Endometrium (tissue), 2 donors: ENCODE data around the gene TAF1.
A peak's percentile ranks its signal among the peaks of the same experiment; 100 is the strongest.
"Not testable (repeated sequence)": the region's sequence is repeated elsewhere in the genome, so short reads cannot be mapped to it uniquely, and the experiment has no call there.

ENCODE experiments used
- FAIRE-seq: peaks from 2 replicates; lab custom pipeline; 2012; peaks lifted over from hg19 to GRCh38; lab: Jason Lieb, UNC
- donor health status: control.
- donor health status: control.

Gene TAF1, protein sequence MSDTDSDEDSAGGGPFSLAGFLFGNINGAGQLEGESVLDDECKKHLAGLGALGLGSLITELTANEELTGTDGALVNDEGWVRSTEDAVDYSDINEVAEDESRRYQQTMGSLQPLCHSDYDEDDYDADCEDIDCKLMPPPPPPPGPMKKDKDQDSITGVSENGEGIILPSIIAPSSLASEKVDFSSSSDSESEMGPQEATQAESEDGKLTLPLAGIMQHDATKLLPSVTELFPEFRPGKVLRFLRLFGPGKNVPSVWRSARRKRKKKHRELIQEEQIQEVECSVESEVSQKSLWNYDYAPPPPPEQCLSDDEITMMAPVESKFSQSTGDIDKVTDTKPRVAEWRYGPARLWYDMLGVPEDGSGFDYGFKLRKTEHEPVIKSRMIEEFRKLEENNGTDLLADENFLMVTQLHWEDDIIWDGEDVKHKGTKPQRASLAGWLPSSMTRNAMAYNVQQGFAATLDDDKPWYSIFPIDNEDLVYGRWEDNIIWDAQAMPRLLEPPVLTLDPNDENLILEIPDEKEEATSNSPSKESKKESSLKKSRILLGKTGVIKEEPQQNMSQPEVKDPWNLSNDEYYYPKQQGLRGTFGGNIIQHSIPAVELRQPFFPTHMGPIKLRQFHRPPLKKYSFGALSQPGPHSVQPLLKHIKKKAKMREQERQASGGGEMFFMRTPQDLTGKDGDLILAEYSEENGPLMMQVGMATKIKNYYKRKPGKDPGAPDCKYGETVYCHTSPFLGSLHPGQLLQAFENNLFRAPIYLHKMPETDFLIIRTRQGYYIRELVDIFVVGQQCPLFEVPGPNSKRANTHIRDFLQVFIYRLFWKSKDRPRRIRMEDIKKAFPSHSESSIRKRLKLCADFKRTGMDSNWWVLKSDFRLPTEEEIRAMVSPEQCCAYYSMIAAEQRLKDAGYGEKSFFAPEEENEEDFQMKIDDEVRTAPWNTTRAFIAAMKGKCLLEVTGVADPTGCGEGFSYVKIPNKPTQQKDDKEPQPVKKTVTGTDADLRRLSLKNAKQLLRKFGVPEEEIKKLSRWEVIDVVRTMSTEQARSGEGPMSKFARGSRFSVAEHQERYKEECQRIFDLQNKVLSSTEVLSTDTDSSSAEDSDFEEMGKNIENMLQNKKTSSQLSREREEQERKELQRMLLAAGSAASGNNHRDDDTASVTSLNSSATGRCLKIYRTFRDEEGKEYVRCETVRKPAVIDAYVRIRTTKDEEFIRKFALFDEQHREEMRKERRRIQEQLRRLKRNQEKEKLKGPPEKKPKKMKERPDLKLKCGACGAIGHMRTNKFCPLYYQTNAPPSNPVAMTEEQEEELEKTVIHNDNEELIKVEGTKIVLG (N-terminal part only)

DNA sequence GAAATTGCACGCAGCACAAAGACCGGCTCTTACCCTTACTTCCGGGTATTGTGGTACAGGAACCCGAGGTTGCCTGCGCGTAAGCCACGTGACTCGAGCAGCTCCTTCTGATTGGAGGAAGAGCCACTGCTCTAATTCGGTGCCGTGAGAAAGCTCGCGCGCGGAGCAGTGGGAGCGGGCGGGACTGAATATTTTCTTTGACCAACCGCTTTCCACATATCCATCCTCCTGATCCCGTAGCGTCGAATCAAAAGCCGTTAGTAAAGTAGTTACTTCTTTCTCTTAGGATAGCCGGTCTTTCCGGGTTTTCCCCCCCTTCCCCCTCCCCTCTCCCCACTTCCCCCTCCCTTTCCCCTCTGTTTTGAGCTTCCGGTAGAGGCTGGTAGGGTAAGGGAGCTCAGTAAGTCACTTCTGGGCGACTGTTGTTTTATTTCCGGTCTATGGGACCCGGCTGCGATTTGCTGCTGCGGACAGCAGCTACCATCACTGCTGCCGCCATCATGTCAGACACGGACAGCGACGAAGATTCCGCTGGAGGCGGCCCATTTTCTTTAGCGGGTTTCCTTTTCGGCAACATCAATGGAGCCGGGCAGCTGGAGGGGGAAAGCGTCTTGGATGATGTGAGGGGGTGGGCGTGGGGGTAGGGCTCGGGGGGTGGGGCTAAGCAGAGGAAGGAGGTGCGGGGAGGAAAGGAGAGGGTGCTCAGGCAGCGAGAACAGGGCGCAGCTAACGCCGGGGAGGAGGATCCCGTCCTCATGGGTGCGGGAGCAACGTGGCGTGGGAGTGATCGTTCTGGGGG is at the start of gene TAF1:
Gene TAF1 (plus strand): TSS at position 483 of the 799 bp plus-strand sequence. CDS start 18 bp downstream, at position 501.
- peak; percentile 88 for FAIRE-seq

DNA sequence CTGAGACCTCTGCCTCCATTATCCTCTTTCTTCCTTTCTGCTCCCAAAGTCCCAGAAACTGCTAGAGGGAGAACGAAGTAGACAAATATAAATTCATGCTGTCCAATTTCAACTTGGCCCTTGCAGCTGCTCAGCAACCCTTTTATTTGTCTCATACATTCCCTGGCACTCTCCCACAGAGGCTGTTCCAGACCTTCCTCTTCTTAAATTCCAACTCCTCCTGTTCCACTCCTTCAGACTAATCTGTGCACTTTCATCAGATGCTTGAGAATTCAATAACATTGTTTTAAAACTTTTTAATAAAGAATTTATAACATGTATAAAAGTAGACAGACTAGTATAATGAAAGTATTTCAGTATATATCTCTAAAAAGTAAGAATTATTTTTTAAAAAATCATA is 49.2 kb upstream of the TAF1 start:
- peak; percentile 26 for FAIRE-seq

DNA sequence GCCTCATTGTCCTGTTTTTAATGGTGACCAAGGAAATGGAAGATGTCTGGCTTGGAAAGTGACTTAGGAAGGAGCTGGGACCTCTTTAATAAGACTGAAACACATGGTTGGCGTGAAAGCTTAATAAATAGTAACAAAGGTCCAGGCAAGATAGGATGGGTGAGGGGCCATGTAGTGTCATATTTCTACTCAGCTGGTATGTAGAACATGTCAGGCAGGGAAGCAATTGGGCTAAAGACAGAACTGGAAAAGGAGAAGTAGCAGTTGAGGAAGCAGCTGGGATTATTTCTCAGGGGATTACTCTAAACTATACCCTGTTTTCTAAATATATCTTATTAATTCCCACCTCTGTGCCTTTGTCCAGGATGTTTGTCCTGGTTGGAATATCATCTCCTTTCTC is 46.0 kb upstream of the TAF1 start:
- no peak for FAIRE-seq

DNA sequence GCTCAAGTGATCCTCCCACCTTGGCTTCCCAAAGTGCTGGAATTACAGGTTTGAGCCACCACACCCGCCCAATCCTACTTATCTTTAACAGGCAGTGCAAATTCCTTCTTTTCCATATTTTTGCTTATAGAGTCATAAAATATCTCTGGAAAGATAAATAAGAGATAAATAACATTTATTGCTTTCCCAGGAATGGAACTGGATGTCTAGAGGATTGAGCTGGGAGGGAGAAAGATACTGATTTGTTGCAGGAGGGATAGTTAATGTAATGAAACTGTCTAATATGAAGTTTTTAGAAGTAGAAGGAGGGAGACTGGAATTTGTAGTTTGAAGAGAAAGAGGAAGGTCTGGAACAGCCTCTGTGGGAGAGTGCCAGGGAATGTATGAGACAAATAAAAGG is 44.4 kb upstream of the TAF1 start:
- peak; percentile 84 for FAIRE-seq

DNA sequence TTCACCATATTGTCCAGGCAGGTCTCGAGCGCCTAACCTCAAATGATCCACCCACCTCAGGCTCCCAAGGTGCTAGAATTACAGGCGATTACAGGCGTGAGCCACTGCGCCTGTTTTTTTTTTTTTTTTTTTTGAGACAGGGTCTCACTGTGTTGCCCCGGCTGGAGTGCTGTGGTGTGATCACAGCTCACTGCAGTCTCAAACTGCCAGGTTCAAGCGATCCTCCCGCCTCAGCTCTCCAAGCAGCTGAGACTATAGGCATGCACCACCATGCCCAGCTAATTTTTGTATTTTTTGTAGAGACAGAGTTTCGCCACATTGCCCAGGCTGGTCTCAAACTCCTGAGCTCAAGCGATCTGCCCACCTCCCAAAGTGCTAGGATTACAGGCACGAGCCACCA is 41.7 kb upstream of the TAF1 start:
- FAIRE-seq, result not testable (repeated sequence)

DNA sequence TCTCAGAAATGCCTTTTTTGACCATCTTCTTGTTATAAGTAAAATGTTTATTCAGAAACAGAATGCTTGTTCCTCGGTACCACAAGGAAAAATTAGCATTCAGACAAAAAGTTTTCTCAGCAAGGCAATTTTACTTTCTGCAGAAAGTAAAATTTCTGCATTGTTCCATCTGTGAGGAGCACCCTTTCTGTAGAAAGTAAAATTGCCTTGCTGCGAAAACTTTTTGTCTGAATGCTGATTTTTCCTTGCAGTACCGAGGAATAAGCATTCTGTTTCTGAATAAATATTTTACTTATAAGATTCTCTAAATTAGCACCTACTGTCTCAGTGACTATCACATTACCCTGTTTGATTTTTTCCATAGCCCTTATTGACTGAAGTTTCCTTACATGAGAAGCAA is 39.8 kb upstream of the TAF1 start:
- FAIRE-seq, result no peak

DNA sequence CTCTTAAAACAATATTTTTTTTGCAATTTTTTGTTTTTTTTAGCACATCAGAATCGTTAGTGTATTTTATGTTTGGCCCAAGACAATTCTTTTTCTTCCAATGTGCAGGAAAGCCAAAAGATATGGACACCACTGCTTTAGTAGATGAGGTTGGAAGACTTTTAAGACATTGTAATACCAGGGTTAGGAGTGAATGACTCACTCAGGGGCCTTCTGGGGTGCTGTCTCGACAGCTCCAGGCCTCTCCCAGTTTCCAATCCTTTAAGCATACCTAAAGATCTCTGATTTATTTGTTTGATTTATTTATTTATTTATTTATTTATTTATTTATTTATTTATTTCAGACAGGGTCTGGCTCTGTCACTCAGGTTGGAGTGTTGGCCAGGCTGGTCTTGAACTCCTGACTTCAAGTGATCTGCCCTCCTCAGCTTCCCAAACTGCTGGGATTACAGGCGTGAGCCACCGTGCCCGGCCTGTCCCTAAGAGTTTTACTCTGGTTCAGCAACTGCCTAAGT is 16.9 kb upstream of the TAF1 start:
- FAIRE-seq, result not testable (repeated sequence)

DNA sequence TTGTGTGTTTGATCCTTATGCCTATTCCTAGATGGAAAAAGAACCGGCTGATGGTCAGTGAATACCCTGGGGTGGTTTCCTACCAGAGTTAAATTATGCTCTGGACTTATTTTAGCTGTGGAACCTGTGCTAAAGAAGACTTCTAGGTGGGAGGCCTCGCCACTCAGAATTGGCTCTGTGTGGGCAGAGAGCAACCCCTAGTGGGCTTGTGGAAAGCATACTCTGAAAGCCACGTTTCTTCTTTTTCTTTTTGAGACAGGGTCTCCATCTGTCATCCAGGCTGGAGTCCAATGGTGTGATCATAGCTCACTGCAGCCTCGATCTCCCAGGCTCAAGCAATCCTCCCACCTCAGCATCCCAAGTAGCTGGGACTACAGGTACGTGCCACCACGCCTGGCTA is 16.3 kb upstream of the TAF1 start:
- FAIRE-seq, result not testable (repeated sequence)

DNA sequence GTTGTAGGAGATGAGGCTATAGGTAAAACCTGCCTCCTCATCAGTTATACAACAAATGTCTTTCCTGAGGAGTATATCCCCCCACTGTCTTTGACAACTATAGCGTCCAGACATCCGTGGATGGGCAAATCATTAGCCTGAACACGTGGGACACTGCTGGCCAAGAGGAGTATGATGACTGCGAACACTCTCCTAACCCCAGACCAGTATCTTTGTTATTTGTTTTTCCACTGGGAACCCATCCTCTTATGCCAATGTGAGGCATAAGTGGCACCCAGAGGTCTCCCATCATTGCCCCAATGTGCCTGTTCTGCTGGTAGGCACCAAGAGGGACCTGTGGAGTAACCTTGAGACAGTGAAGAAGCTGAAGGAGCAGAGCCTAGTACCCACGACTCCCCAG is 13.7 kb upstream of the TAF1 start:
- FAIRE-seq, result not testable (repeated sequence)

DNA sequence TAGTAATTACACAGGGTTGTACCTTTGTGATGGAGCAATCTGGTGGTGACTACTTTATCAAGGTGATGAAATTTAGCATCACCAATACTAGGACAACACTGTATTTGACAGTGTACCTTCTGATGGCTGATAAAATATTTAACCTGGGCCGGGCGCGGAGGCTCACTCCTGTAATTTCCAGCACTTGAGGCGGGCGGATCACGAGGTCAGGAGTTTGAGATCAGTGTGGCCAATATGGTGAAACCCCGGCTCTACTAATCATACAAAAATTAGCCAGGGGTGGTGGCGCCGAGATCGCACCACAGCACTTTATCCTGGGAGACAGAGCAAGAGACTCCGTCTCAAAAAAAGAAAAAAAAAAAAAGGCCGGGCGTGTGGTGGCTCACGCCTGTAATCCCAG is 1.9 kb upstream of the TAF1 start:
- no peak for FAIRE-seq

DNA sequence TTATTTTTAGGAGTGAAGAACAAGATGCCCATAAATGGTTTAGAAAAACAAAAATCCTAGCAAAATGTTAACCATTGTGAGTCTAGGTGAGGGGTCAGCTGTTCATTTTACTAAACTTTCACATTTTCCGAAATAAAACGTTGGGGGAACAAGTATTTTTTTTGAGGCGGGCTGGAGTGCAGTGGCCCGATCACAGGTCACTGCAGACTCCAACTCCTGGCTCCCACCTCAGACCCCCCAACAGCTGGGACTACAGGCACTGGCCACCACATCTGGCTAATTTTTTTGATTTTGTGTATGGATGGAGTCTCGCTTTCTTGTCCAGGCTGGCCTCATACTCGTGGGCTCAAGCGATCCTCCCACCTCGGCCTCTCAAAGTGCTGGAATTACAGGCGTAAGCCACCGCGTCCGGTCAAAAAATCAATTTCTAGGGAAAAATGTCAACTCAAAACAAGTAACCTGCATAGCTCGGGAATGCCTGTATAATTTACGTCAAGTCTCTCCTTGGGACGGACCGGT is 742 bp upstream of the TAF1 start:
- no peak for FAIRE-seq

DNA sequence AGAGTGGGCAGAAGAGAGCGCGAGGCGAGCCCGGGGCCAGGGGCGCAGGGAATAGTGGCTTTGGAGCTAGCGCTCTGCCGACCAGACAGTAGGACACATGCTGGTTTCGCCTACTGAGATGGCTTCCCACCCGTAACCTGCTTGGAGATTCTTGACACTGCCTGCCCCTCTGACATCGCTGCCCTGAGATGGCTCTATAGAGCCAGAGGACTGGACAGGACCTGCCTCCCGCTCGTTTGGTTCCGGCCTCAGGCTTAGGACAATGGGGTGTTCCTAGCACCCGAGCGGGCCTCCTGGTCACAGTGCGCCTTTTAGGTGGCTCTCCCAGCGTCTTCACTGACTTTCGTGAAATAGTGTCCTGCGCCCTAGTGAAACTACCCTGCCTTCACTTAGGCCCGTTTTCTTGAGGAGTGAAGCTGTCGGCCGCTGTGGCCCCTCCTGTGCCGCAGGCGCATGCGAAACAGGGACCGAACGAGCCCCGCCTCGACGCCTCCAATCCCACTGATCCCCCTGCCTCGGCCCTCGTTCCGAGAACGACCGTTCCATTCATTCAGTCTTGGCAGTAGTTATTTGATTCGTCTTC is 608 bp downstream of the TAF1 start:
- FAIRE-seq, result no peak

DNA sequence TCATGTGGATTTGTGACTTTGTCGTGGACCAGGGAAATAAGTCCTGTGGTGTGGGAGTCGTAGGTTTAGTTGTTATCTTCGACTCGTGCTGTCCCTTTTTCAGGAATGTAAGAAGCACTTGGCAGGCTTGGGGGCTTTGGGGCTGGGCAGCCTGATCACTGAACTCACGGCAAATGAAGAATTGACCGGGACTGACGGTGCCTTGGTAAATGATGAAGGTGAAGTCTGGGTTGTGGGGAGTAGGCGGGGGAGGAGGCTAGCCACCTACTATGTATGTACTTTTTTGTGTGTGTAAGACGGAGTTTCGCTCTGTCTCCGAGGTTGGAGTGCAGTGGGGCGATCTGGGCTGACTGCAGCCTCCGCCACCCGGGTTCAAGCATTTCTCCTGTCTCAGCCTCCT is 1.2 kb downstream of the TAF1 start:
- no peak for FAIRE-seq

DNA sequence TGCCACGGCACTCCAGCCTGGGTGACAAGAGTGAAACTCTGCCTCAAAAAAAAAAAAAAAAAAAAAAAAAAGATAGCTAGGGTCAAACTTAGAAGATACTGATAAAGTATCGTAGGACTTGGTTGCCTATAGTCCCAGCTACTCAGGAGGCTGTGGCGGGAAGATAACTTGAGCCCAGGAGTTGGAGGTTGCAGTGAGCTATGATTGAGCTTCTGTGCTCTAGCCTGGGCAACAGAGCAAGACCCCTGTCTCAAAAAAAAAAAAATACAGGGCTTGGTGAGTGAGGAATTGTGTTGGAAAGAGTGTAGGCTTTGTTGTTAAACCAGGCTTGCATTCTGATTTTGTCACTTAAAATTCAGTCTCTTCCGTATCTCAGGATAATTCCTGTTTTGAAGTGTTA is 6.2 kb downstream of the TAF1 start:
- no peak for FAIRE-seq

DNA sequence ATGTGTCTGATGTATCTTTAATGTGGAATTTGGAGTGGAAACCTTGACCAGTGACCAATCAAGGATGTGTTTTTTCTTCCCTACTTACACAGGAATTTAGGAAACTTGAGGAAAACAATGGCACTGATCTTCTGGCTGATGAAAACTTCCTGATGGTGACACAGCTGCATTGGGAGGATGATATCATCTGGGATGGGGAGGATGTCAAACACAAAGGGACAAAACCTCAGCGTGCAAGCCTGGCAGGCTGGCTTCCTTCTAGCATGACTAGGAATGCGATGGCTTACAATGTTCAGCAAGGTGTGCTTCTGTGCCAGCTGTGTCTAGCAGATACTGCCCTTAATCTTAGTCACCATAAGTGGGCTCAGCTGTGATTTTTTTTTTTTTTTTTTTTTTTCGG is 12.6 kb downstream of the TAF1 start:
- no peak for FAIRE-seq

DNA sequence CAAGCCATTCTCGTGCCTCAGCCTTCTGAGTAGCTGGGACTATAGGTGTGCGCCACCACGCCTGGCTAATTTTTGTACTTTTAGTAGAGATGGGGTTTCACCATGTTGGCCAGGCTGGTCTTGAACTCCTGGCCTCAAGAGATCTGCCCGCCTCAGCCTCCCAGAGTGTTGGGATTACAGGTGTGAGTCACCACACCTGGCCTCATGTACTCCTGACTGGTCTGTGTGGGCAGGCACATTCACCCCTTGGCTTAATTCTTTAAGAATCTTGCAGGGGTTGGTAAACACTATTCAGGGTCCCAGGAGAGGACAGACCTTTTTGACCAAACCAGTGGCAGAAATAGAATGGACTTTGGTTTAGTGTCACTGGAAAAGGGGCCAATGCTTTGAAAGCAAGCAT is 25.6 kb downstream of the TAF1 start:
- not testable (repeated sequence) for FAIRE-seq

DNA sequence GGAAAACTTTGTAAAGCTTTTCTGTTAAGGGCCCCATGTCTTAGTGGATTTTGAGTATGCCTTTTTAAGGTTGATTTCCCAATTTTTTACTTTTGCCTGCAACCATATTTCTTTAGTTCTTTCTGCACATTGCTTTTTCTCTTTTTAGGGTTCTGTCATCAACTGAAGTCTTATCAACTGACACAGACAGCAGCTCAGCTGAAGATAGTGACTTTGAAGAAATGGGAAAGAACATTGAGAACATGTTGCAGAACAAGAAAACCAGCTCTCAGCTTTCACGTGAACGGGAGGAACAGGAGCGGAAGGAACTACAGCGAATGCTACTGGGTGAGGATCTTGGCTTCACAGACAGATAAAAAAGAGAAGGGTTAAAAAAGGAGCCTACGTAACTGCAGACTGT is 27.8 kb downstream of the TAF1 start:
- no peak for FAIRE-seq

DNA sequence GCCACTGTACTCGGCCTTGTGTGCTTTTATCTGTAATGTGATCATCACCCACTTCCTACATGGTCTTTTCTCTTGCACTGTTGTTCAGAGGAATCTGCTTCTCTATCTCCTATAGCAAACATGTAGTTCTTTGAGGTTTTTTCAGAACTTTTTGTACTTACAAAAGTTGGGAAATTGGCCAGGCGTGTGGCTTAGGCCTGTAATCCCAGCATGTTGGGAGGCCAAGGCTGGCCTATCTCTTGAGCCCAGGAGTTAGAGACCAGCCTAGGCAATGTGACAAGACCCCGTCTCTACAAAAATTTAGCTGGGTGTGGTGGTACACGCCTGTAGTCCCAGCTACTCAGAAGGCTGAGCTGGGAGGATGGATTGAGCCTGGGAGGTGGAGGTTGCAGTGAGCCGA is 30.4 kb downstream of the TAF1 start:
- no peak for FAIRE-seq

DNA sequence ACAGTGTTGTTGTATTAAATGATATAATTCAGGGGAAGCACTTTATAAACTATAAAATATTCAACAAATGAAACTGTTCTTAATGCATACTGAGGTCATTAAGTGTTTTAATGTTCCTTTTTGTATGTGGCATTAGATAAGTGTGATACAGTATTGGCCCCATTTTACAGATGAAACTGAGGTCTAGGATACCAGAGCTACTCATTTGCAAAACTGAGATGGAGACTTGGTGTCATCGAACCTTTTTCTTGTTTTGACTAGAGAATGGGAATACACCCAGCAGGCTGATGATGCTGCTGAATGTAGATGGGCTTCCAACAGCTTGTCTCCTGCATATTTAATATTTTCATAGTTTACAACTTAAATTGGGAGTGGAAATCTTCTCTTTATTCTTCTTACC is 34.6 kb downstream of the TAF1 start:
- FAIRE-seq, result no peak

DNA sequence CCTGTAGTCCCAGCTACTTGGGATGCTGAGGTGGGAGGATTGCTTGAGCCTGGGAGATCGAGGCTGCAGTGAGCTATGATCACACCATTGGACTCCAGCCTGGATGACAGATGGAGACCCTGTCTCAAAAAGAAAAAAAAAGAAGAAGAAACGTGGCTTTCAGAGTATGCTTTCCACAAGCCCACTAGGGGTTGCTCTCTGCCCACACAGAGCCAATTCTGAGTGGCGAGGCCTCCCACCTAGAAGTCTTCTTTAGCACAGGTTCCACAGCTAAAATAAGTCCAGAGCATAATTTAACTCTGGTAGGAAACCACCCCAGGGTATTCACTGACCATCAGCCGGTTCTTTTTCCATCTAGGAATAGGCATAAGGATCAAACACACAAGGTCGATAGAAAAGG is 50.1 kb downstream of the TAF1 start:
- FAIRE-seq, result not testable (repeated sequence)

DNA sequence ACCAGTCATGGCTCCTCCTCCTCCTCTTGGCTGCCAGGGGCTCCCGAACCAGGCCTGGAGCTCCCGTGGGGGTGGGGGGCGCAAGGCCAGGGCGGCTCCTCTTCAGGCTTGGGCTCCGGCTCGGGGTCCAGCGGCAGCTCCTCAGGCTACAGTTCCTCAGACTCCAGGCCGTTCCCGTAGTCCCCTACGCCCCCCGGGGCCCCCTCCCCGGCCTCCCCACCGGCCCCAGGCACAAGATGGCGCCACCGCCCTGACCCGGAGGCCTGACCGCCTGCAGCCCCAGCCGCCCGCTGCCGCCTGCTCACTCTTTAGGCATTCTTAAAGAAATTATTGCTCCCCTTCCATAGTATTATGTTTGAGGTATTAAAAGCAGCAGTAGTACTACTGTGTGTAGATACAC is 54.5 kb downstream of the TAF1 start:
- FAIRE-seq, result no peak
